HS-27A (cell line): ENCODE data around the gene MAP3K7.
"Not testable (repeated sequence)": the region's sequence is repeated elsewhere in the genome, so short reads cannot be mapped to it uniquely, and the experiment has no call there.

Experiments used
- DNase-seq: peaks from one replicate; pipeline ENCODE4 v3.0.0-alpha.2; 2012; ENCODE audit warnings: low read depth, missing footprints

MAP3K7 gene

GRCh38 chr6:90578894-90579549, 7.8 kb downstream of the MAP3K7 start:
- DNase-seq, result no peak

- DNase-seq, result no peak
These were observed 11.6 kb downstream of the MAP3K7 start for GRCh38 chr6:90575267-90575666.

DNA sequence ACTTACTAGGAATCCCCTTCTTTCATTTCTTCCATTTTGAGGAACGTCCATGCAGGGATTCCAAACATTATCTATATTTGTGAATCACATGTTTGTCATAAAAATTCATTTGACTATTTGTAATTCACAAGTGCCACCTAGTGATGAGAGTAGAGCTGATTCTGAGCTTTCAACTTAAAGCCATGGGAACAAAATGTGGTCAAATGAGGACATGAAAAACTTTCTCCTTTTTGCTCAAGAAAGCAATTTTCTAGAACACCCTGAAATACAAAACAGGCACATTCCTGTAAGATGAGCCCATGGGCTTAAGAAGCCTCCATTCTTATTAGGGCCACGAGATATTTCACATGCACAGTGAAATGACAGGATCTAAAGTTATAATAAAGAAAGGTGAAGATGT, 12.3 kb downstream of the MAP3K7 start:
- DNase-seq, result no peak

DNA sequence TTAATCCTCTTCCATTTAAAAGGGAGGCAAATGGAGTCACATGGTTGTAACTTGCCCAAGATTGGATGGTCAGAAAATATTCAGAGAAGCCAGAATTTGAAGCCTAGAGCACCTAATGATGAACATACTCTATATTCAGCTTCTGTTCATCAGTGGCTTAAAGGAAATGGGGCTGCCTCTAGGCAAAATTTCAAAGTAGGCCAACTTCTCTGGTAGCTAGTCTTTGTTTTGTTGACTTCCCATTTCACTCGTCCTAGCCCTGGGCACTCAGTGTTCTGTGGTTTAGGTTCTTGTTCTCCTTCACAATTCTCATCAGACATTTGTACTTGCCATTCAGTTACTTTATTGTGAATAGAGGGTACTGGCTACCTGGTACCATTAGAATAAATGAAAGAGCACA, 13.2 kb downstream of the MAP3K7 start:
- no peak for DNase-seq

DNA sequence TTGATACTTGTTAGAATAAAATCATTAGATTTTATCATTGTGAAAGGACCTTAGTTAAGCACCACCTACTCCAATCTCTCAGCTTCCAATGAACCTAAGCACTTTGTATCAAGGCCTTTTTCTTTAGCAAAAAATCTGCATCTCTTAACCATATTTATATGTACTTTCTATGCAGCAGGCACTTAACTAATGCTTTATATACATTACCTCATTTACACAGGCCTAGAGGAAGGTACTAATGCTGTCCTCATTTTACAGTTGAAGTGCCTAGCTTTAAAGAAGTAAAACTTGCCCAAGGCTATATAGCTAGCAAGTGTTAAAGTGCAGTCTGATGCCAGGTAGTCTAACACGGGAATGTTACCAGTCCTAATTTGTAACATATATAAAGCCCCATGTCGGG, 14.0 kb downstream of the MAP3K7 start:
- no peak for DNase-seq

DNA sequence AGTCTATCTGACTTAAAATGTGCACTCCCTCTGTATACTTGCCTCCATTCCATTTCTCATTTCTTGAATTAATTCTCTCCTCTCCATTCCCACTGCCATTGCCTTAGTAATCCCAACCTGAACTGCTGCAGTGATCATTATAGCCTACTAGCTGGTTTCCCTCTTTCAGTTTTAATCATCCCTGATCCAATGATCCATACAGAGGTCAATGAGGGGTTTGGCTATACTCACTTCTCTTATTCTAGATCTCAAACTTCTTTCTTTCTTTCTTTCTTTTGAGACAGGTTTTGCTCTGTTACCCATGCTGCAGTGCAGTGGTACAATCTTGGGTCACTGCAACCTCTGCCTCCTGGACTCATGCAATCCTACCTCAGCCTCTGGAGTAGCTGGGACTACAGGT, 17.6 kb downstream of the MAP3K7 start:
- no peak for DNase-seq

DNA sequence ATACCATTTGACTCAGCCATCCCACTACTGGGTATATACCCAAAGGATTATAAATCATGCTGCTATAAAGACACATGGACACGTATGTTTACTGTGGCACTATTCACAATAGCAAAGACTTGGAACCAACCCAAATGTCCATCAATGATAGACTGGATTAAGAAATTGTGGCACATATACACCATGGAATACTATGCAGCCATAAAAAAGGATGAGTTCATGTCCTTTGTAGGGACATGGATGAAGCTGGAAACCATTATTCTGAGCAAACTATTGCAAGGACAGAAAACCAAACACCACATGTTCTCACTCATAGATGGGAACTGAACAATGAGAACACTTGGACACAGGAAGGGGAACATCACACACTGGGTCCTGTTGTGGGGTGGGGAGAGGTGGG, 19.2 kb downstream of the MAP3K7 start:
- not testable (repeated sequence) for DNase-seq

- not testable (repeated sequence) for DNase-seq
These were observed 24.5 kb downstream of the MAP3K7 start for GRCh38 chr6:90562341-90562740.

DNA sequence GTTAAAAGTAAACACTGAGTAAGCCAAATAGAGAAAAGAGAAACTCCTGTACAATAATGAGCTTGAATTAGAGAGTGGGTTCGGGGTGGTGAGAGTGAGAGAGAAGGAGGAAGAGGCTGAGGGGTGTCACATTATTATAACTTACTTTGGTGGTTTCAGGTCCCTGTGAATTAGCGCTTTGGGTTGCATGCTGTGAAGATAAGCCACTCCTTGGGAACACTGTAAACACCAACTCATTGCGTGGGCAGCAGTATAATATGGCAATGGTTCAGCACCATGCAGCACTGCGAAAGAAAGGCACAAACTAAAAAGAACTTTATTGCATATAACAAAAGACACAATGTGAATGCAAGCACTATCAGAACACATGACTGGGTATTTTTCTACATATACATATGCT, 26.9 kb downstream of the MAP3K7 start:
- no peak for DNase-seq

DNA sequence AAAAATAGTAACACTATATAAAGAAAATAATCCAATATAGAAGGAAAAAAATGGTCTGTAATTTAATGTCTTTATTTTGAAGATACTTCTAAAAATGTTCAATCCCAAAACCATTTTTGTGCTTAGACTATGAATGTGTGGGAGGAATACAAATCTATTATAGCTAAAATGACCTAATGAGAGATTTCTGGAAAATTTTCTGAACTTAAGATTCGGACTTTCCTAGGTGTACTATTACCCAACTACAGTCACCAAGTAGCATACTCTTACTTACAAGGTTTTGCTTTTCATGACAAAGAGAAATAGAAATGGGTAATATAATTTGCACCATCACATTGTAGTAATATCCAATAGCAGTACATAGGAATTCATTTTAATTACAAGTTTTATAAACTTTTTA, 29.9 kb downstream of the MAP3K7 start:
- no peak for DNase-seq

DNA sequence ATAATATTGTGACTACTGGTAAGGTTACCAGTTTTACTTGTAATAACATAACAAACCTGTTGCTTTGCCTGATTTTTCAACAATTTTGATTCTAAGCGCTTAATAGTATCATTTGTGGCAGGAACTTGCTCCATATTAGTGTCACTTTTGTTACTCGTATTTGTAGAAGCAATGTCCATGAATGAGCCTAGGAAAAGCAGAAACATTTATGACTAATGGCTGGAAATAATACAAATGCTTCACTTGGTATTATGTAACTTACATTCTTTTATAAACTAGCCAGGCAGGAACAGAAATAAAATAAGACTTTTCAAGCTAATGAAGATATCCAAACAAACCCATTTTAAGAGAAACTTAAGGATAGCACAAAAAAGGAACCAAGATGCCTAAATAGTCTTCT, 38.9 kb downstream of the MAP3K7 start:
- no peak for DNase-seq

DNA sequence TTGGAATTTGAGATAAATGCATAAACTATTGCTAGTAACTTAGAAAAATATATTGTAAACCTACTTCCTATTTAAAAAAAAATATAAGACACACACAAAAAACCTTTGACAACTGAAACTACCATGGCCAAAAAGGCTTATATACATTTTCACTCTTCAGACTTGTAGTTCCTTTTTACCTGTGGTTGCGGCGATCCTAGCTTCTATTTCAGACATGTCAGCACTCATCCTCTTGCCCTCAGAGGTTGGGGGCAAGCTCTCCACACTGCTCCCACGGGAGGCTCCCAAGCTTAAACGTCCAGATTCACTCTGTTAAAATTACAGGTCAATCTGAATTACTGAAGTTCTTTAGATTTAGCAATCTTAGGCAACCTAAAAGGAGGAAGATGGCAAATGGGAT, 39.8 kb downstream of the MAP3K7 start:
- no peak for DNase-seq

- no peak for DNase-seq
These were observed 41.4 kb downstream of the MAP3K7 start for GRCh38 chr6:90545448-90545847.

DNA sequence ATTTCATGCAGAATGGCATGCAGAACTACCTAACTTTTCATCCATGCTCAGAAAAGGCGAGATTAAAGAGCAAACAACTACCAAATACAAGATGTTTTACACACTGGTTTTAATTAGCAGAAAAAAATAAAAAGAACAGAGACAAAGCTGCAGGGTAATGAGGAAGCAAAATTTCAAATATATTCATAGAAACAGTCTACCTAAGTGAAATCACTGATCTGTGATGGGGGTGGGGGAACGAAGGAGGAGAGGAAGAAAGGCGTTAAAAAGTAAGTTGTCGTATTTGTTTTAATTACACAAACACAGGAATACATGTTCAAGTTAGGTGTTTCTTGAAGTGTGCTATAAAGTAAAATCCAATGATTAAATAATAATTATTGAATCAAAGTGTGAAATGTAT, 42.1 kb downstream of the MAP3K7 start:
- DNase-seq, result no peak

- DNase-seq, result no peak
These were observed 42.8 kb downstream of the MAP3K7 start for GRCh38 chr6:90544081-90544480.

DNA sequence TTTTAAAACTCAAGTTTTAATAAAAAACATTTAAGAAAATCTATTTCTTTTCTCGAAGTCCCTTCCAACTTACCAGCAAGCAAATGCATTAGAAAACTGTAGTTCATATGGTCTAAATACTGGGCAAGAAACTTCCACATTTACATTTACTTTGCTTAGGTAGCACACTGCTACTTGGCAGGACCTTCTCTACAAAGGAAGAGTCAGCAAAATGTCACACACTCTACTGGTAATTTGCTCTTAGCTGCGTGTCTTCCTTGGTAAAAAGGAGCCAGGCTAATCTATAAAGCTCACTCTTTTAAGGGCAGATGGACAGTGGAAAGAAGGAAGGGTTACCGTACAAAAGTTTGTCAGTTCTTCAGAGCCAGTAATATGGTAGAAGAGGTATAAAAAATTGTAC, 45.7 kb downstream of the MAP3K7 start:
- DNase-seq, result no peak

- no peak for DNase-seq
These were observed 48.4 kb downstream of the MAP3K7 start for GRCh38 chr6:90538278-90539046.

DNA sequence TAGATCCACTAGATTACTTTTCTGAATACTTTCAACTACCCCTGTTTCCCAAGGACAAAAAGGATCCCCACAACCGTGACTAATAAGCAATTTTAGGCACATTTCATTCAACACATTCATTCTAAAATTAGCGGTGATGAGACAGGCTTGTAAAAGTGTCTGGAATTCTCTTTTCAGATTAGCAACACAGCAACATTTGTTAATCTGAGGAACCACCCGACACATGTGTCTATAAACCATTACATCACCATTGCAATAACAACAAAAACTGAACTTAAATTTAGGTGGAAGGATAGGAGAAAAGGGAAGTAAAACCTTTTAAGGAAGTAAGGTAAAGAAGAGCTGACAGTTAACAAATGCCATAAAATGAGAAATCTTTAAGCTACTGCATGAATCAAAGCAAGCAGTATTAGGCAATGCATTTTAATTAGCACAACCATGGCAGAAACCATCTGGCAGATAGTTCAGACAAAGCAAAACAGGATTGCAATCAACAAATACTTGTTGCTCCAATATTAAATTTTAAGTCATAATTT, 49.1 kb downstream of the MAP3K7 start:
- DNase-seq, result no peak

GRCh38 chr6:90537027-90537426, 49.8 kb downstream of the MAP3K7 start:
- DNase-seq, result no peak

GRCh38 chr6:90536520-90536919, 50.4 kb downstream of the MAP3K7 start:
- no peak for DNase-seq

DNA sequence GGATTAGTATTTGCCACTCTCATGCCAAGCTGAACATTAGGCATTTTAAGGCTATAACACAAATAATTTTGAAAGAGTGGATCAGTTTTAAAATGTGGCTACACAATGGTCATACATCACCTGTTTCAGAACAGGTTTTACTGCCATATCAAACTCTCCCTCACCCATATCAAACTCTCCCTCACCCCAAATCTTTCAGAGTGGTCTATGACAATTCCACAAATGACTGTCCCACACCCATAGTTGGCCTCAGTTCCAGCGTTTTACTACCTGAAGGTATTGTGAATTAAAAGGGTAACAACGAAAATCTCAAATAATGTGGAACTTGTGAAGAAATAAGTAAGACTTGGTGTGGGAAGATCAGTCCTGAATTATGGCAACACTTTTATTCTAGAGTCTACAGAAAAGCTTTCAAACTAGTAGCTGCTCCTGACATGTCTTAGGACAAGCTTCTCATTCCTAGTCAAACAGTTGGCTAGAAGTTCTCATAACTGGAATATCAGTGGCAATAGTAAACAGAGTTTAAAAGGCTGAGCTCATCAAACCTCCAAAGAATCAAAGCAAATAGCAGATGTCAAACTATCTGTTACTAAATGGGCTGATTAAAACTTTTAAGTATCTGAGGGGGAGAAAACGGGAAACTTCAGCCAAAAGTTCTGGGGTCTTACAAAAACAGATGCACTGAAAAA, 52.4 kb downstream of the MAP3K7 start:
- DNase-seq, result no peak

DNA sequence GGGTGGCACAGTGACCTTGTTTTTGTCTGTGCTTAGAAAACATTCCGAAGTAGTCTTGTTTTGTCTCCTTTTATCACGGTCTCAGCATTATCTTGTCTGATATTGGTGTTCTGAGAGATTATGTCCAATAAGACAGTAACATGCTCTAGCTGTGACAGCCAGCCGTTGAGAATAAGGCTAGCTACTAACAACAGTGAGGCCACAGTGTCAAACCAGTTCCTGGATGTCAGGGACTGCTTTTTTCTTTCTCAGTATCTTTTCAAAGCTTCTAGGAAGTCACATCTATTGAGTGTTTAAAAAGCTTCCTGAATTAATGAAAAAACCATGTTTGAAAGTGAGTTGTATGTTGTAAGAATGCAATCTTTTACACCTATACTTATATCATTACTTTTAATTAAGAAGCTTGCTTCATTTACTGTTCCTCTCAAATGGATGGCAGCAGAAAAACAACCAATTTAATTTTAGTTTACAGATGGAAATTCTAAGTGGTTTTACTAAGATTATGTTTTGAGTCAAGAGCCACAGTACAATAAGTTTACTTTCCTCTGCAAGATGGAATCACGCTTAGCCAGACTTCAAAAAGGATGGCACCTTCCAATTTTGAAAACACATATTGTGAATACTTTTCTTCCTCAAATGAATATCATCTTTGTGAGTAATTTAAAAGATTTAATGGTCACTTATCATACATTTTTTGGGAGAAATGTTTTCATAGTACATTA, 53.1 kb downstream of the MAP3K7 start:
- no peak for DNase-seq
